ENCODE measurements around the gene MOV10.

Gene MOV10

GRCh38 chr1:112689196-112689841, 14.9 kb downstream of the MOV10 start:
- H3K36me3 ChIP-seq (ENCODE audit: control insufficient read depth, insufficient read depth, low read length) = peaks cover 18% of the 10 kb centered on the region
- no peaks in the 10 kb centered on the region for H3K27me3 ChIP-seq (replicated peaks; ENCODE audit: control insufficient read depth, insufficient read depth, low read length)
- H3K4me3 ChIP-seq (replicated peaks; ENCODE audit: low read depth, low read length) = no peak overlapping the region
- no peak for TF ChIP-seq CTCF (IDR thresholded peaks at IDR 0.05; ENCODE audit: insufficient read depth, low read length, poor library complexity, severe bottlenecking)
- DNase-seq (ENCODE audit: extremely low read depth, insufficient read length) = no peak

GRCh38 chr1:112689842-112690237, 15.4 kb downstream of the MOV10 start:
- Histone ChIP-seq H3K27me3 (replicated peaks; ENCODE audit: control insufficient read depth, insufficient read depth, low read length) (no peaks in the 10 kb centered on the region), H3K36me3 (ENCODE audit: control insufficient read depth, insufficient read depth, low read length) (peaks cover 20% of the 10 kb centered on the region), H3K4me3 (replicated peaks; ENCODE audit: low read depth, low read length) (no peak overlapping the region)
- TF ChIP-seq CTCF (IDR thresholded peaks at IDR 0.05; ENCODE audit: insufficient read depth, low read length, poor library complexity, severe bottlenecking) = no peak
- DNase-seq (ENCODE audit: extremely low read depth, insufficient read length) = no peak

GRCh38 chr1:112692681-112693080, 18.2 kb downstream of the MOV10 start:
- no peaks in the 10 kb centered on the region for H3K27me3 ChIP-seq (replicated peaks; ENCODE audit: control insufficient read depth, insufficient read depth, low read length)
- no peak for TF ChIP-seq CTCF (IDR thresholded peaks at IDR 0.05; ENCODE audit: insufficient read depth, low read length, poor library complexity, severe bottlenecking)
- no peak overlapping the region for H3K4me3 ChIP-seq (replicated peaks; ENCODE audit: low read depth, low read length)
- DNase-seq (ENCODE audit: extremely low read depth, insufficient read length) = no peak
- peaks cover 26% of the 10 kb centered on the region for H3K36me3 ChIP-seq (ENCODE audit: control insufficient read depth, insufficient read depth, low read length)

GRCh38 chr1:112693821-112694220, 19.4 kb downstream of the MOV10 start:
- no peak overlapping the region for H3K4me3 ChIP-seq (replicated peaks; ENCODE audit: low read depth, low read length)
- H3K27me3 ChIP-seq (replicated peaks; ENCODE audit: control insufficient read depth, insufficient read depth, low read length) = no peaks in the 10 kb centered on the region
- no peak for DNase-seq (ENCODE audit: extremely low read depth, insufficient read length)
- TF ChIP-seq CTCF (IDR thresholded peaks at IDR 0.05; ENCODE audit: insufficient read depth, low read length, poor library complexity, severe bottlenecking) = no peak
- H3K36me3 ChIP-seq (ENCODE audit: control insufficient read depth, insufficient read depth, low read length) = peaks cover 34% of the 10 kb centered on the region

- H3K4me3 ChIP-seq (replicated peaks; ENCODE audit: low read depth, low read length) = no peak overlapping the region
- no peaks in the 10 kb centered on the region for H3K27me3 ChIP-seq (replicated peaks; ENCODE audit: control insufficient read depth, insufficient read depth, low read length)
- H3K36me3 ChIP-seq (ENCODE audit: control insufficient read depth, insufficient read depth, low read length) = peaks cover 33% of the 10 kb centered on the region
- no peak for DNase-seq (ENCODE audit: extremely low read depth, insufficient read length)
- TF ChIP-seq CTCF (IDR thresholded peaks at IDR 0.05; ENCODE audit: insufficient read depth, low read length, poor library complexity, severe bottlenecking) = no peak
These were observed 20.0 kb downstream of the MOV10 start for GRCh38 chr1:112694363-112694929.
